Osteoblast (primary cell): Measurements from ENCODE around the gene BCAT1. TPM values are rescaled to one million over a fixed set of nuclear protein-coding genes. Genes with fewer than 3 reads are reported as not detected.

ENCODE experiments used
- DNase-seq: peaks from one replicate; pipeline ENCODE4 v3.0.0; 2011; ENCODE audit warnings: low spot score, mixed read lengths; ENCODE audit not compliant: insufficient read length; ENCODE audit errors: missing footprints
- H2AFZ ChIP-seq: 2 replicates; pipeline ENCODE4 v1.6.0; 2011; ENCODE audit warnings: mild to moderate bottlenecking, low read length
- H3K27ac ChIP-seq: 2 replicates; pipeline ENCODE4 v1.5.1; 2011; ENCODE audit warnings: mild to moderate bottlenecking, low read depth, low read length, moderate library complexity
- H3K27me3 ChIP-seq: 2 replicates; pipeline ENCODE4 v1.6.0; 2012; ENCODE audit warnings: mild to moderate bottlenecking, control low read depth, inconsistent platforms, low read length, moderate library complexity; ENCODE audit not compliant: insufficient read depth
- H3K36me3 ChIP-seq: 2 replicates; pipeline ENCODE4 v1.5.1; 2011; ENCODE audit warnings: mild to moderate bottlenecking, low read length, control low read depth, moderate library complexity; ENCODE audit not compliant: insufficient read depth
- H3K4me1 ChIP-seq: 2 replicates; pipeline ENCODE4 v1.5.1; 2011; ENCODE audit warnings: mild to moderate bottlenecking, low read length, control low read depth, moderate library complexity; ENCODE audit not compliant: insufficient read depth
- H3K4me2 ChIP-seq: 2 replicates; pipeline ENCODE4 v1.6.0; 2011; ENCODE audit warnings: mild to moderate bottlenecking, low read length; ENCODE audit not compliant: insufficient read depth
- H3K4me3 ChIP-seq: fragments of 200-600 bp; sonication (generic); 3 replicates; pipeline ENCODE4 v1.5.1; 2012; ENCODE audit warnings: mild to moderate bottlenecking, low read length, inconsistent platforms; ENCODE audit not compliant: insufficient read depth
- H3K79me2 ChIP-seq: 2 replicates; pipeline ENCODE4 v1.6.0; 2012; ENCODE audit warnings: mild to moderate bottlenecking, low read length, control low read depth, inconsistent platforms; ENCODE audit not compliant: insufficient read depth
- H3K9me3 ChIP-seq: 2 replicates; pipeline ENCODE4 v1.5.1; 2011; ENCODE audit warnings: low read depth, low read length, control low read depth
- H4K20me1 ChIP-seq: 2 replicates; pipeline ENCODE4 v1.6.0; 2012; ENCODE audit warnings: mild to moderate bottlenecking, low read length, control low read depth; ENCODE audit not compliant: insufficient read depth
- total RNA-seq: library from RNA; depleted of rRNA; stranded (reverse); fragments of >200 nt; gene quantifications from 2 replicates; pipeline ENCODE4 v1.2.3, GENCODE V29; 2012
- TF ChIP-seq, protein P1 (sequence below): IDR thresholded peaks from 2 replicates; pipeline ENCODE4 v1.5.1; 2011; ENCODE audit warnings: mild to moderate bottlenecking, low read depth, low read length, moderate library complexity; ENCODE audit errors: extremely low read depth

The BCAT1 gene
- total RNA-seq, 1 donor = 273 TPM

DNA sequence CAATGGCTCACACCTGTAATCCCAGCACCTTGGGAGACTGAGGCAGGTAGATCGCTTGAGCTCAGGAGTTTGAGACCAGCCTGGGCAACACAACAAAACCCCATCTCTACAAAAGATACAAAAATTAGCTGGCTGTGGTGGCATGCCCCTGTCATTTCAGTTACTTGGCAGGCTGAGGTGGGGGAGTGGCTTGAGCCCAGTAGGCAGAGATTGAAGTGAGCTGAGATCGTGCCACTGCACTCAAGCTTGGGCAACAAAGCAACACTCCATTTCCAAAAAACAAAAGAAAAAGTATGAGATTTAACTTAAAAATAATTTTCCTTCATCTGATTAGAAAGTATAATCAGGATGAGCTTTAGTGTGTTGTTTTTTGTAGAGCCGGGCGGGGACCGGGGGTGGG, 47.9 kb upstream of the BCAT1 start:
- H2AFZ ChIP-seq = no peak overlapping the region
- TF ChIP-seq, protein P1, sequence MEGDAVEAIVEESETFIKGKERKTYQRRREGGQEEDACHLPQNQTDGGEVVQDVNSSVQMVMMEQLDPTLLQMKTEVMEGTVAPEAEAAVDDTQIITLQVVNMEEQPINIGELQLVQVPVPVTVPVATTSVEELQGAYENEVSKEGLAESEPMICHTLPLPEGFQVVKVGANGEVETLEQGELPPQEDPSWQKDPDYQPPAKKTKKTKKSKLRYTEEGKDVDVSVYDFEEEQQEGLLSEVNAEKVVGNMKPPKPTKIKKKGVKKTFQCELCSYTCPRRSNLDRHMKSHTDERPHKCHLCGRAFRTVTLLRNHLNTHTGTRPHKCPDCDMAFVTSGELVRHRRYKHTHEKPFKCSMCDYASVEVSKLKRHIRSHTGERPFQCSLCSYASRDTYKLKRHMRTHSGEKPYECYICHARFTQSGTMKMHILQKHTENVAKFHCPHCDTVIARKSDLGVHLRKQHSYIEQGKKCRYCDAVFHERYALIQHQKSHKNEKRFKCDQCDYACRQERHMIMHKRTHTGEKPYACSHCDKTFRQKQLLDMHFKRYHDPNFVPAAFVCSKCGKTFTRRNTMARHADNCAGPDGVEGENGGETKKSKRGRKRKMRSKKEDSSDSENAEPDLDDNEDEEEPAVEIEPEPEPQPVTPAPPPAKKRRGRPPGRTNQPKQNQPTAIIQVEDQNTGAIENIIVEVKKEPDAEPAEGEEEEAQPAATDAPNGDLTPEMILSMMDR = no peak
- peaks cover 12% of the 10 kb centered on the region for H3K27me3 ChIP-seq
- no peaks in the 10 kb centered on the region for H3K9me3 ChIP-seq
- DNase-seq = no peak
- no peaks in the 10 kb centered on the region for H3K79me2 ChIP-seq
- no peak overlapping the region for H3K4me2 ChIP-seq
- no peaks in the 10 kb centered on the region for H3K36me3 ChIP-seq
- no peak overlapping the region for H3K27ac ChIP-seq
- no peaks in the 10 kb centered on the region for H4K20me1 ChIP-seq
- no peak overlapping the region for H3K4me3 ChIP-seq
- peaks cover 17% of the 10 kb centered on the region for H3K4me1 ChIP-seq

DNA sequence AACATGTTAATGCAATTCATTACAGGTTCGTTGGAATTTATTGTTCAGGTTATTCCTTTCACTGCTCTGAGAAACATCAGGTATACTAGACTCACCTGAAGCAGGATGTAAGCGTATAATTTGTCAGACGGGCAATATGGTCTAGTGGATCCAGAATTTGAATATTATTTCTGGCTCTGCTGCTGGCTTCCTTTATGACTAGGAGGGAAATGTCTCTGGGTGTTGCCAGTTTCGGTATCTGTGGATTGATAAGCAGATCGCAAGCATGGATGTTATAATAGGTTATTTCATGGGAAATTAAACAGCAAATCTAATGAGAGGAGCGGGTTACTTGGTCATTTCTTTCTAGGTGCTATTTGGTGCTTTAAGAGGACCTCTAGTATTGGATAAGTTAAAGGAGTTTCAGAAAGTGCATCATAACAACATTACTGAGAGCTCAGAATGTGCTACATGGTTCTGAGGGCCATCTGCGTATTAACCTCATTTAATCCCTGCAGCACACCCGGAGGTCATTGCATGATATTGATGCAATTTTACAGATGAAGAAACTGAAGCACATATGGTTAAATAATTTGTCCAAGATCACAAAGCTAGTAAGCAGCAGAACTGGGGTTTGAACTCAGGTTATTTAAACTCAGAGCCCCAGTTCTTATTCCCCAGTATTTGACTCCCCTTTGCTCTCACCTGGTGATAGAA, 47.3 kb upstream of the BCAT1 start:
- no peaks in the 10 kb centered on the region for H3K36me3 ChIP-seq
- peaks cover 17% of the 10 kb centered on the region for H3K4me1 ChIP-seq
- H4K20me1 ChIP-seq = no peaks in the 10 kb centered on the region
- DNase-seq = no peak
- H3K27me3 ChIP-seq = peaks cover 9% of the 10 kb centered on the region
- H3K9me3 ChIP-seq = no peaks in the 10 kb centered on the region
- TF ChIP-seq, protein P1 = no peak
- H3K27ac ChIP-seq = no peak overlapping the region
- no peaks in the 10 kb centered on the region for H3K79me2 ChIP-seq
- no peak overlapping the region for H2AFZ ChIP-seq
- H3K4me2 ChIP-seq = no peak overlapping the region
- no peak overlapping the region for H3K4me3 ChIP-seq

DNA sequence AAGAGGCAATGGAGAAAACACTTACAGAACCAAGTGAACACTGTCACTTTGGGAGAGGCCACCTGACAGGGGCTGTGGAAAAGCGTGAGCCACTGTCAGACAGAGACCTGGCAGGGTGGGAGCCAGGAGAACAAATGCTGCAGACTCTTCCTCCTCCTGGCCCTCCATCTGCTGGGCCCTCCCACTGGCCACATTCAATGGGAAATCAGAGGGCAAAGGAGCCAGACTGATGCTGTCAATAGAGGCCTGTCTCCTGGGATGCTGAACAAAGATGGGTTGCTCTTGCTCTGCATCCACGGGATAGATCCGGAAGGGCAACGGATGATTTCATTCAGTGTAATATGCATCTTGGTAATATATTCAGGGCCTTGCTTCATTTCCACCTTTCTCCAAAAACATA, 44.9 kb upstream of the BCAT1 start:
- TF ChIP-seq, protein P1 = no peak
- Histone ChIP-seq H3K27me3 (no peaks in the 10 kb centered on the region), H3K27ac (no peak overlapping the region), H3K4me2 (no peak overlapping the region), H3K4me3 (no peak overlapping the region), H3K9me3 (no peaks in the 10 kb centered on the region), H3K79me2 (no peaks in the 10 kb centered on the region), H3K36me3 (no peaks in the 10 kb centered on the region), H4K20me1 (no peaks in the 10 kb centered on the region), H3K4me1 (peaks cover 16% of the 10 kb centered on the region), H2AFZ (no peak overlapping the region)
- peak; percentile 18 for DNase-seq

DNA sequence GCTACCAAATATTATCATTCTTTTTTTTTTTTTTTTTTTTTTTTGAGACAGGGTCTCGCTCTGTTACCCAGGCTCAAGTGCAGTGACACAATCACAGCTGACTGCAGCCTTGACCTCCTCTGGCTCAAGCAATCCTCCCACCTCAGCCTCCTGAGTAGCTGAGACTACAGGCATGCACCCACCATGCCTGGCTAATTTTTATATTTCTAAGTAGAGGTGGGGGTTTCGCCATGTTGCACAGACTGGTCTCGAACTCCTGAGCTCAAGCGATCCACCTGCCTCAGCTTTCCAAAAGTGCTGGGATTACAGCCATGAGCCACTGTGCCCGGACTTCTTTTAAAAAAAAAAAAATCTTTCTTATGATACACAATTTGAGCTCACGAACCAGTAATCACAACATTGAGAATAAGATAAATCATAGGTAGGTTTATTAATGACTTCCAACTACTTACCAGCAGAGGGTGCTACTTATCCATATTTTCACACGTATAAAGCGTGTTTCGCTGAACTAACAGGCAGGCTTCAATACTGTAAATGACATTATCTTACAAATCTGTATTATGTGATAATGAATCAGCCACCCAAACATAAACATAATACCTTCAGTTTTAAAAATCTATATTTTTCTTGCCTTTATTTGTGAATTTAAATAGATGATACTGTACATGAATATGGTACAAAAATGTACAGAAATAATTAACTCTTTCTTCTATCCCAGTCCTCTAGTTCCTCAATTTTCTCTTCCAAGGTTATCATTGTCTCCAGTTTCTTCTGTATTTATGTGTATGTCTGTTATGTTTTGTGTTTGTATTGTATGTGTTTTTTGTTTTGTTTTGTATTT, 42.5 kb upstream of the BCAT1 start:
- H3K4me3 ChIP-seq = no peak overlapping the region
- H3K27ac ChIP-seq = no peak overlapping the region
- H3K4me1 ChIP-seq = no peaks in the 10 kb centered on the region
- no peaks in the 10 kb centered on the region for H3K36me3 ChIP-seq
- TF ChIP-seq, protein P1 = peak; percentile 58
- H3K27me3 ChIP-seq = no peaks in the 10 kb centered on the region
- no peak overlapping the region for H2AFZ ChIP-seq
- H3K79me2 ChIP-seq = no peaks in the 10 kb centered on the region
- DNase-seq = peak; percentile 85
- no peak overlapping the region for H3K4me2 ChIP-seq
- no peaks in the 10 kb centered on the region for H3K9me3 ChIP-seq
- H4K20me1 ChIP-seq = no peaks in the 10 kb centered on the region
